Stomach (tissue), 4 donors: ENCODE measurements around the gene SNTA1.

Source experiments
- CTCF ChIP-seq, 7 experiments: fragments of 450-650 bp in 4 of 7; fragments of 200-600 bp in 3 of 7; sonication (generic) in 3 of 7; IDR thresholded peaks; one replicate each; pipeline ENCODE4 v1.5.1; 2016 to 2019; ENCODE audit warnings: antibody characterized with exemption in 7 of 7, control low read depth in 2 of 7, mild to moderate bottlenecking in 1 of 7
- EP300 ChIP-seq: sonication (generic); formaldehyde crosslinking; IDR thresholded peaks from one replicate; pipeline ENCODE4 v1.6.1; 2017; ENCODE audit warnings: antibody characterized with exemption
- POLR2A ChIP-seq, 4 donors: fragments of 450-650 bp; IDR thresholded peaks; one replicate each; pipeline ENCODE4 v1.6.1; 2016; ENCODE audit warnings: antibody characterized with exemption in 4 of 4, control low read depth in 2 of 4, mild to moderate bottlenecking in 1 of 4, moderate library complexity in 1 of 4
- POLR2AphosphoS5 ChIP-seq, 3 donors: sonication (generic); formaldehyde crosslinking; IDR thresholded peaks; one replicate each; pipeline ENCODE4 v1.6.1; 2016; ENCODE audit warnings: antibody characterized with exemption in 3 of 3

GRCh38 chr20:33482581-33482980 lies 39.0 kb upstream of the SNTA1 start:
- TF ChIP-seq POLR2A (IDR thresholded peaks at IDR 0.05) (no peak), CTCF (IDR thresholded peaks at IDR 0.05) (no peak), POLR2AphosphoS5 (IDR thresholded peaks at IDR 0.05) (no peak), EP300 (no peak)
